ENCODE data around the gene LRRN4CL.
"Not testable (repeated sequence)": the region's sequence is repeated elsewhere in the genome, so short reads cannot be mapped to it uniquely, and the experiment has no call there.

Gene LRRN4CL

GRCh38 chr11:62709247-62710000 is 20.1 kb upstream of the LRRN4CL start:
- DNase-seq, result peak; percentile 98 to 99

GRCh38 chr11:62708793-62709192 is 19.5 kb upstream of the LRRN4CL start:
- DNase-seq, result peak; percentile 38 to 59

GRCh38 chr11:62708392-62708791 is 19.1 kb upstream of the LRRN4CL start:
- DNase-seq, result no peak

GRCh38 chr11:62707277-62707861 is 18.0 kb upstream of the LRRN4CL start, which contains the start of the genes BSCL2 and GNG3:
Gene BSCL2, minus strand, starts transcription at chr11:62707424. Its CDS starts 229 bp downstream, at chr11:62707195.
Gene GNG3, plus strand, starts transcription at chr11:62707676. Its CDS starts 620 bp downstream, at chr11:62708296.
- no peak for DNase-seq

- DNase-seq, result no peak
These were observed 17.5 kb upstream of the LRRN4CL start for GRCh38 chr11:62706850-62707247.

GRCh38 chr11:62705880-62706849 is 16.8 kb upstream of the LRRN4CL start:
- DNase-seq, result peak; percentile 93 to 95

- DNase-seq, result no peak
These were observed 16.1 kb upstream of the LRRN4CL start for GRCh38 chr11:62705413-62705812.

GRCh38 chr11:62703921-62704320 is 14.6 kb upstream of the LRRN4CL start:
- DNase-seq, result not testable (repeated sequence)

- peak in 1 of 2 donors; percentile 7 for DNase-seq
These were observed 12.9 kb upstream of the LRRN4CL start for GRCh38 chr11:62702246-62702645.

GRCh38 chr11:62694455-62695167 is 5.3 kb upstream of the LRRN4CL start:
- peak; percentile 80 to 84 for DNase-seq

GRCh38 chr11:62693624-62694023 is 4.3 kb upstream of the LRRN4CL start:
- not testable (repeated sequence) for DNase-seq

GRCh38 chr11:62688491-62688890 is 839 bp downstream of the LRRN4CL start:
- DNase-seq, result no peak

GRCh38 chr11:62687508-62688396 is 1.6 kb downstream of the LRRN4CL start:
- DNase-seq, result no peak

GRCh38 chr11:62682518-62682917 is 6.8 kb downstream of the LRRN4CL start:
- no peak for DNase-seq

- peak; percentile 40 to 63 for DNase-seq
These were observed 8.5 kb downstream of the LRRN4CL start for GRCh38 chr11:62680825-62681240.

- DNase-seq, result peak; percentile 84 to 89
These were observed 10.3 kb downstream of the LRRN4CL start, which contains the start of gene UBXN1 for GRCh38 chr11:62678770-62679696. Gene UBXN1, minus strand, starts transcription at chr11:62679073. Its CDS starts 150 bp downstream, at chr11:62678923.

GRCh38 chr11:62678433-62678769 is 10.9 kb downstream of the LRRN4CL start:
- DNase-seq, result no peak

GRCh38 chr11:62677714-62678113 is 11.6 kb downstream of the LRRN4CL start:
- no peak for DNase-seq

GRCh38 chr11:62677156-62677555 is 12.2 kb downstream of the LRRN4CL start:
- no peak for DNase-seq

GRCh38 chr11:62676698-62677097 is 12.6 kb downstream of the LRRN4CL start:
- DNase-seq, result no peak

All from CD4-positive, alpha-beta T cell treated with Interferon alpha-2 for 1 hour (primary cell).